Posterior vena cava (tissue), 2 donors: Measurements from ENCODE around the gene SLC66A2. TPM values are rescaled to one million over a fixed set of nuclear protein-coding genes. Genes with fewer than 3 reads are reported as not detected.
"Not testable (repeated sequence)": the region's sequence is repeated elsewhere in the genome, so short reads cannot be mapped to it uniquely, and the experiment has no call there.

ENCODE experiments used
- DNase-seq: peaks from one replicate; pipeline ENCODE4 v3.0.0-alpha.2; 2020; ENCODE audit warnings: low spot score
- intact Hi-C, 2 donors: fragments of 100-400 bp; cut with DNase I; formaldehyde crosslinking; loops; one replicate each; pipeline versions ENCODE4 v1.14.1 to v1.14.2; 2022 to 2023
- total RNA-seq, 2 donors: library from RNA; stranded (reverse); fragmentation: NEBNext Ultra II Directional; extraction: Animal tissue kit (Norgen Biotek cat#: 25700); gene quantifications; one replicate each; pipeline ENCODE4 v1.2.1, GENCODE V29; 2021
- donor health status: DM: yes; HTN: yes; CAD: no.
- donor health status: DM: yes; HTN: yes; CAD: no.

The SLC66A2 gene
- total RNA-seq, 2 donors from 2014 or later = 32.0 to 36.8 TPM

DNA sequence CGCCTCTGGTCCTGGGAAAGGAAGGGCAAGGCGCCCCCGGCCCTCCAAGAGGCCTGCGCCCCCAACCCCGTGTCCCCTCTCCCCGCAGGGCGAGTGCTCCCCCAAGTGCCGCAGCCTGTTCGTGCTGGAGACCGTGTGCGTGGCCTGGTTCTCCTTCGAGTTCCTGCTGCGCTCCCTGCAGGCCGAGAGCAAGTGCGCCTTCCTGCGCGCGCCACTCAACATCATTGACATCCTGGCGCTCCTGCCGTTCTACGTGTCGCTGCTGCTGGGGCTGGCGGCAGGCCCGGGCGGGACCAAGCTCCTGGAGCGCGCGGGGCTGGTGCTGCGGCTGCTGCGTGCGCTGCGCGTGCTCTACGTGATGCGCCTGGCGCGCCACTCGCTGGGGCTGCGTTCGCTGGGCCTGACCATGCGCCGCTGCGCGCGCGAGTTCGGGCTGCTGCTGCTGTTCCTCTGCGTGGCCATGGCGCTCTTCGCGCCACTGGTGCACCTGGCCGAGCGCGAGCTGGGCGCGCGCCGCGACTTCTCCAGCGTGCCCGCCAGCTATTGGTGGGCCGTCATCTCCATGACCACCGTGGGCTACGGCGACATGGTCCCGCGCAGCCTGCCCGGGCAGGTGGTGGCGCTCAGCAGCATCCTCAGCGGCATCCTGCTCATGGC is 52.4 kb downstream of the SLC66A2 start:
- intact Hi-C loops = no loop called here
- DNase-seq = no peak

DNA sequence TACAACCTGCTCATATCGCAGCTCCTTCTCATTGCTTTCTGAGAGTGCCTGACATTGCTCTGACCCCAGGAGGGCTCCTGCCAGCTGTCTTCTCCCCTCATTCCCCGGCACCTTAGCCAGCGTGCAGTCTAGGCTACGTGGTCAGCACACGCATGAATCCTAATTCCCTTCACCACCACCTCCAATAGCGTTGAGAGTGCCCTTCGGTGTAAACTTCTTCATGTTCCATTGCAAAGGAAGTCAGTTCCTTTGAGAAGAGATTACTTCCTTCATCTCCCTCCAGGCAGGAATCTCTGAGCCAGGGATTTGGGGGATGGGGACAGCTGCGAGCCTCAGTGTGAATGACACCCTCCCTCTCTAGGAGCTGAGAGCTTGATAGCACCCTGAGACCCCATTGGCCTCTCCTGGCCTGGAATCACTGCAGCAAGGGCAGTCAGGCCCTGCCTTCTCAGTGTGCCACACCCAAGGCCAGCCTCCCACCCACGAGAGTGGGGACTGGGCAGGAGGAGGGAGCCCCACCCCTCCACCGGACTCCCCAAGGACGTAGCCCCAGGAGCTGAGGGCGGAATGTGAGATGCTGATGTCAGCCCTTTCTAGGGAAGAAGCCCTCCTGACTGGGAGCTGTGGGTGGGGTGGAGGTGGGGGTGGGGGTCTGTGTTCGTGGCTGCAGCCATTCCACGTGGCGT is 53.4 kb downstream of the SLC66A2 start:
- no peak for DNase-seq
- intact Hi-C loops = no loop called here

DNA sequence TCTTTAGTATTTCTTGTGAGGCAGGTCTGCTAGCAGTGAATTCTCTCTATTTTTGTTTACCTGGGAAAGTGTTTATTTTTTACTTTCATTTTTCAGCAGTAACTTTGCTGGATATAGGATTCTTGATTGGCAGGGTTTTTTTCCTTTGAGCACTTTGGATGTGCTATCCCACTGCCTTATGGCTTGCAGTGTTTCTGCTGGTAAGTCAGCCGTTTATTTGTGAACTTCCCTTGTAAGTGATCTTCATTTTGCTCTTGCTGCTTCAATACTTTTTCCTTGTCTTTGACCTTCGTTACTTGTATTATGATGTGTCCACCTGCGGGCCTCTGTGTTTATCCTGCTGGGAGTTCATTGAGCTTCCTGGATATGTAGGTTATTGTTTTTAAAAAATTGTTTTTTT is 54.7 kb downstream of the SLC66A2 start:
- no peak for DNase-seq

DNA sequence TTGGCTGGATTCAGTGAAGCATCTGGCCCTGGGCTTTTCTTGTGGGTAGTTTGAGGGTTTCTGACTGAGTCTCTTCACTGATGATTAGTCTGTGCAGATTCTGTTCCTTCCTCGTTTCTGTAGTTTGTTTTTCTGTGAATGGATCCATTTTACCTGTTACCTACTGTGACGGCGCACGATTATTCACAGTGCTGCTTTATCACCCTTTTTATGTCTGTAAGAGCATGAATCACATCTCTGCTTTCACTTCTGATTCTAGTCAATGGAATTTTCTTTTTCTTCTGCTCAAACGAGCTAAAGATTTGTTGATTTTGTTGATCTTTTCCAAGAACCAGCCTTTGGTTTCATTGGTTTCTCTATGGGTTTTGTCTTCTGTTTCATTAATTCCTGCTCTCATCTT is 60.8 kb downstream of the SLC66A2 start:
- intact Hi-C loops = no loop called here
- DNase-seq = no peak

More for the DNA sequence above, 54.7 kb downstream of the SLC66A2 start:
- intact Hi-C loops = no loop called here

DNA sequence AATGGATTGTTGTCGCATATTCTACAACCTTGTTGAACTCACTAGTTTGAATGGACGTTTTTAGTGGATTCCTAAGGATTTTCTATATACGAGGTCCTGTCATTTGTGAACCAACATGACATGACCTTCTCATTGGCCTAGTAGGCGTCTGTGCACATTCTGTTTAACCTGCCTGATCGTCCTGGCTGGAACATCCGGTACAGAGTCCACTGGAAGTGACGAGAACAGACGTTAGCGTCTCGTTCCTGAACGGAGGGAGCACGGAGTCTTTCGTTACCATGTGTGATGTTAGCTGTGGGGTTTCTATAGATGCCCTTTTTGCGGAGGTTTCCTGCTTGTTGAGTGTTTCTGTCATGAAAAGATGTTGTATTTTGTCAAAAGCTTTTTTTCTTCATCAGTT is 61.9 kb downstream of the SLC66A2 start:
- intact Hi-C loops = no loop called here
- no peak for DNase-seq

DNA sequence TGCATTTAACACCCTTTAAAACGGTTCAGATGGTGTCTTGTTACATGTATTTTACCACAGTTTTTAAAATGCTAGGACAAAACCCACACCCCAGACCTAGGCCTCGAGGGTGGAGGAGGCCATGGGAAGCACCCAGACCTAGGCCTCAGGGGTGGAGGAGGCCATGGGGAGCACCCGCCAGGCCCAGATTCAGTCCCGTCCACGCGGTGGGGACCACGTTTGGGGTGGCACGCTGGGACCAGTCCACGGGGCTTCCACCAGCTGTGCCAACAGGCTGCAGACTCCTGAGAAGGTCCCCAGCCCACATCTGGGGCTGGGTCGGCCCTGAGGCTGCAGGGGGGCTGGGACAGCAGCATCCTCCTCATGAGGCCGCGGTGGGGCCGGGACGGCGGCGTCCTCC is 63.4 kb downstream of the SLC66A2 start:
- intact Hi-C loops = no loop called here
- peak; percentile 74 for DNase-seq

DNA sequence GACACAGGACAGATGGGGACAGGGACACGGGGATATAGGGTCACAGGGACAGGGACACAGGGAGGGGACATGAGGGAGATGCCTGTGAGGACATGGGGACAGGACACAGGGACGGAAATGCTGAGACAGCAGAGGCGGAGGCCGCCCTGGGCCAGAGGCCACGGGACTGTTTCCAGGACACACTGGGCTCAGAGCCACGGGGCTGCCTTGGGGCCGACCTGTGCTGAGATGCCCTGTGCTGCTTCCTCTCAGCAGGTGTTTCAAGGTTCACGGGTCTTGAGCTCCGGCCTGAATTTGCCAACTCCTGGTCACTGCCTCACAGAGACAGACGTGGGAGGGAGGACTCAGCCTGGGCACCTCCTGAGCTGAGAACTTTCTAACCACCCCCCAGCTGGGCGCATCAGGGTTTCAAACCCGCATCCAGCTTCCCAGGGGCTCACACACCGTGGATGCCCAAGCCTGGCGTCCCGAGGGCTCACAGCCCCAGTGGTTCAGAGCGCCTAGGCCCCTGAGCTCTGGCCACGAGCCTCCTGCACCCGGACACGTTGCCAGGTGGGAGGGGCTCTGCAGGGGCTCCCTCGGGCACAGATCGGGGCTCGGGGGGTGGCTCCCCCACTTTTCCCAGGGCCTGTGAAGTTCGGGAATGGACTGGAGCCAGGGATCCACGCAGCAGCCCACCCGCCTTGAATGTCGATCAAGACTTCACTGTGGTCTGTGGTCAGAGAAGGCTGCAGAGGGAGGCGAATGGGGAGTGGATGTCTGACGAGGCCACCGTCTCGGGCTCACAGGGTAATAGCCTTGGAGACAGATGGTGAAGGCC is 64.1 kb downstream of the SLC66A2 start:
- intact Hi-C loops = no loop called here
- DNase-seq = no peak

DNA sequence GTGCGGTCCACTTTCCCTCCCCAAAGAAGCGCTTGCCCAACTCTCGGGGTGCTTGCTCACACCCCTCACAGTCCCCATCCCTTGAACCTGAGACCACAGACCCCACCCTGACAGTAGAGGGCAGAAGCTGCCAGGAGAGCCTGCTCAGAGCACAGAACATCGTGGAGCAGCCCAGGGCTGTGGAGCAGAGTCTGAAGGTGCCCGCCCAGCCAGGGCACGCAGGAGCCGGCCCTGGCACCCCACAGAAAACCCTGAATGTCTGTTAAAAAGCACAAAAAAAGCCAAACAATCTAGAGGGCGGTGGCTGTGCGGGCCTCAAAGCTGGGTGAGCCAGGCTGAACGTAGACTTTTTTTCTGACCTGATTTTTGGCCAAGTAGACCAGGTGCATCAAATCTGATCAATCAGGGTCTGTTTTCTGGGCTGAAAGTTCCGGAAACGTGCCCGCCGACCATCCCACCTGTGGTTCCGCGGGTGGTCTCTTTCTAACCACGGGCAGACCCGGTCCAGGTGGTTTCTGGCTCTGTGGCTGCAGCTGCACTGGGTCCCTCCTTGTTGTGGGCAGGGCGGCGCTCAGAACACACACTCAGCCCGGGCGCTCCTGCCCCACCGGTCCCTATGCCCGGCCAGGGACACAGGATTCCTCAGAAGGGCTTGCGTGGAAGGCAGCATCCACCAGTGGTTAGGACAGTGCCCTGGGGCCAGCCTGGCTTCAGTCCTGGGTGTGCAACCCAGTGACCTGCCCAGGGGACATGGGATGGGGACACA is 66.3 kb downstream of the SLC66A2 start:
- intact Hi-C loops = no loop called here
- DNase-seq = no peak

DNA sequence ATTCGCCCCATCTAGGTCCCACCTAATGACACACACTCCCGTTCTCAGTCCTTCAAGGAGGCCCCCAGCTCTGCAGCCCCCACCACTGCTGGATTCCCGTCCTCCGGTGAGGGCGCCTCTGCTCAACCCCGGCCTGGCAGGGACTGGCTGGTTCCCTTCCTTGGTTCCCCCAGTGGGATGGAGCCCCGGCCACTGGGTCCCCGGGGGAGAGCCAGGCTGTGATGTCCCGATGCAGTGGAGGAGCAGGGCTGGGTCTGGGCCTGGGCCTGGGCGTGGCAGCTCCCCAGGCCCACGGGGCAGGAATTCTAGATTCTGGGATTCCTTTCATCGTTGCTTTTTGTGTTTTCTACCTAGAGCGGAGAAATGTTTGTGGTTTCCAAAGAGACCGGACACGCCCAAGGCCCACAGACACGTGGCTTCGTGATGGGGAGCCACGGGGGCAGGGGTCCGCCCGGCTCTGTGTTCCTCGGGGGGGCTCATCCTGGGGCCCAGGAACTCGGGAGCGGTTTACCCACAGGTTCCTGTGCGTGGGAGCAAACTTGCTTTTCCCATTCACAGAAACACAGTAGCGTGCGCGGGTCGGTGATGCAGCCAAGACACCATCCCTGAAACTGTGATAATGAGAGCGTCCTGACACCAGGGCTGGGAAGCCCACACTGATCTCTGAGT is 67.0 kb downstream of the SLC66A2 start:
- intact Hi-C loops = no loop called here
- DNase-seq = no peak

DNA sequence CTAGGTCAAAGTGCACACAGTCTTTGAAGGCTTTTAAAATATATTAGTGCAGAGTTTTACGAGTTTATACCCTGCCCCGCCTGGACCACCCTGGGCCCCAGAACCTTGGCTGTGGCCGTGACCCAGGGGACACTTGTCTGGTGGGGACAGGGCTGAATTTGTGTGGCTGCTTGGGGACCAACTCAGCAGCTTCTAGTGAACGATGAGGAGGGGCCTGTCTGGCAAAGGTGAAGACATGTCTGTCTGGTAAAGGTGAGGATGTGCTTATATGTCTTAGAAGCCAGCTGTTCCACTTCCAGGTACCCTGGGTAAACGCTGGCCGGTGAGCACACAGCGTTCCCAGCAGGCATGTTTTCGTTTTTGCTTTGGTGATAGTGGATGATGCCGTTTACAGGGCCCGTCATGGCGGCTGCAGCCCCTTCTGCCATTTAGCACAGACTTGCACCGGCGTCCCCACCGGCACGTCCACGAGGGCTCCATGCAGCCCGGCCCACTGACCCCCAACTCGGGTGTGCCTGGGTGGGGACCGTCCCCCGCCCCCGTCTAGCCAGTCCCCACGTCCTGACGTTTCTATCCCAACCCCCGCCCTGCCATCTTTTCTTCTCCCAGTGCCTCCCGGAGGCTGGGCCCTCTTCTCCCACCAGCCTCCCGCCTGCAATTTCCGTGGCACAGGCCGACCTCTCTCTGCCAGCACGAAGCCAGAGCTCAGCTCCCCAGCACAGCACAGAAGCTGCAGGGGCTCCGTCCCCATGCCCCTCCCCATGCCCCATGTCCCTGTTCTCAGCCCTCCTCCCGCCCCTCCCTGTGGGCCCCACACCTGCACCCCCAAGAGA is 67.8 kb downstream of the SLC66A2 start:
- intact Hi-C loops = no loop called here
- no peak for DNase-seq

DNA sequence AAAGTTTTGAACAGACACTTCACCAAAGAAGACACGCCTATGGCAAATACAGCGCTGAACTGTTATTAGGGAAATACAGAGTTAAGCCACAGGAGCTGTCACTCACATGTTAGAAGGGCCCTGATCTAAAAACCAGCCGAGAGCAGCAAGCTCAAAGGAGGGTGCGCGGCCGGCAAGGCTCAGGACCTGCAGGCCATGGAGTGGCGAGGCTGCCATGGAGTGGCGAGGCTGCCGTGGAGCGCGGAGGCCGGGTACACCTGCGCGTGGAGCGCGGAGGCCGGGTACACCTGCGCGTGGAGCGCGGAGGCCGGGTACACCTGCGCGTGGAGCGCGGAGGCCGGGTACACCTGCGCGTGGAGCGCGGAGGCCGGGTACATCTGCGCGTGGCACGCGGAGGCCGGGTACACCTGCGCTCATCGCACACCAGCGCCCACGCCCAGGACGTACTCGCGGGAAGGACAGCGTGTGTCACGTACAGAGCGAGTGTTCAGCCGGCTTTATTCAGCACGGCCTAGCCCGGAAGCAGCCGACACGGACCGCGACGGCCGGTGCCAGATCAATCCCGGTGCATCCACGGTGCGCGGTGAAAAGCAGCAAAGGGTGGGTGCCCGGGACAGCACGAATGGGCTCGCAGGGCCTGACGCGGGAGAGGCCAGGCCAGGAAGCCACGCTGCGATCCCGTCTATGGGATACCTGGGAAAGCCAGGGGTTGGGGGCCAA is 68.8 kb downstream of the SLC66A2 start:
- no peak for DNase-seq
- intact Hi-C loops = no loop called here

DNA sequence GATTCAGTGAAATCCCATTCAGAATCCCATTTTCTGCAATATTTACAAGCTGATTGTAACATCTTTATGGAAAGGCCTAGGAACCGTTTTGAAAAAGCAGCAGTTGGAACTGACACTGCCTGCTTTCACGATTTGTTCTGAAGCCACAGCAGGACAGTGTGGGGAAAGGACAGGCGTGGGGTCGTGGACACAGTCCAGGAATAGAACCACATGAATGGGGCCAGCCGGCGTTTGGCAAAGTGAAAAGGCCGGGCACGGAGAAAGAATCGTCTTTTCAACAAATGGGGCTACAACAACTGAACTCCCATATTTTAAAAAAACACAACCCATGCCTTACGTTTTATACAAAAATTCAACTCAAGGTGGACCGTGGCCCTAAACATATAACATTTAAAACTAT is 69.8 kb downstream of the SLC66A2 start:
- DNase-seq = no peak
- intact Hi-C loops = no loop called here

DNA sequence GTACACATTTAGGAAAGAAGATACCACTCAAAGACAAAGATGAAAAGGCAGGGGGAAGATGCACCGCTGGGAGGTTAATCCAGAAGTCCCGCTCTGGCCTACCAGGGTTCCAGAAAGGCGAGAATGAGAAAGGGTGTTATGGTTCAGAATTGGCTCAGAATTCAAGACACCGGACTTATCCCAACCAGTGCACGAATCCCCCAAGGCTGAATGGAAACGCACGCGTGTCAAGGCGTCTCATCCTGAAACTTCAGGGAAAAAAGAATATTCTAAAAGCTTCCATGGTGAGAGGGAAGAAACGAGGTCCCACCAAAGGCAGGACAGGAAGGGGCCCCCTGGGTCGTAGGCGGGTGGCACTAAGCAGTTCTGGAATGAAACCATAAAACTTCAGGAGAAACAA is 71.9 kb downstream of the SLC66A2 start:
- DNase-seq = no peak
- intact Hi-C loops = no loop called here

DNA sequence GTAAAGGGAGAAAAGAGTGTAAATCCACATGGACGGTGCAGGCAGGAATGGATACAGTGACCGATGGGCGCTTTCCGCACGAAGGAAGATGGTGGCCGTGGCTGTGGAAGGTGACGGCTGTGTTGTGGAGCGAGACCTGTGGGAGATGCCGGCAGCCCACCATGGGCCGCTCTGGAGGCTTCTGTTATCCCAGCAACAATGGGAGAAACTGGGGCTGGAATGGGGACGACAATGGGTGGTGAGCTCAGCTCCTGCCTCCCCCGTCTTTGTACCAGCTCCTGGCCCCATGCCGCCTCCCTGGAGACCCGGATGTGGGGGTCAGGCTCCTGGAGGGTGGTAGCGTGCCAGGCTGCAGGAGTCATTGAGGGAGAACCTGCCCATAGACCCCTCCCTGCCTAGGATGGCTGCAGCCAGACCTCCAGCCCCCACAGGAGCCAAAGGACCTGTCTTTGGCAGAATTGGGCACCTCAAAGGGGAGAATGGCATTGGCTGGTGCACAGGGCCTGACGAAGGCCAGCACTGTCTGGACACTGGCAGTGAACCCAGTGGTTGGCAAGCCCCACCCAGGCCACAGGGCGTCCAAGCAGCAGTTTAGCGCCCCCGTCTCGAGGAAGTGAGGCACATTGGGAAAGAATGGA is 72.6 kb downstream of the SLC66A2 start:
- no peak for DNase-seq
- intact Hi-C loops = no loop called here

DNA sequence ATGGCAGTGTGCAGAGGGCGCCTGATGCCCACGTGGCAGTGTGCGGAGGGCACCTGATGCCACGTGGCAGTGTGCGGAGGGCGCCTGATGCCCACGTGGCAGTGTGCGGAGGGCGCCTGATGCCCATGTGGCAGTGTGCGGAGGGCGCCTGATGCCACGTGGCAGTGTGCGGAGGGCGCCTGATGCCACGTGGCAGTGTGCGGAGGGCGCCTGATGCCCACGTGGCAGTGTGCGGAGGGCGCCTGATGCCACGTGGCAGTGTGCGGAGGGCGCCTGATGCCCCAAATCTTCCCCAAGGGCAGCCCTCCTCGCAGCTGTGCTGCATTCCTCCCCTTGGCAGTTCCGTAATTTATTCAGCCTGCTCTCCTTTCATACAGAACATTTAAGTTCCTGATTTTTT is 73.2 kb downstream of the SLC66A2 start:
- intact Hi-C loops, DNase-seq: not testable (repeated sequence)

DNA sequence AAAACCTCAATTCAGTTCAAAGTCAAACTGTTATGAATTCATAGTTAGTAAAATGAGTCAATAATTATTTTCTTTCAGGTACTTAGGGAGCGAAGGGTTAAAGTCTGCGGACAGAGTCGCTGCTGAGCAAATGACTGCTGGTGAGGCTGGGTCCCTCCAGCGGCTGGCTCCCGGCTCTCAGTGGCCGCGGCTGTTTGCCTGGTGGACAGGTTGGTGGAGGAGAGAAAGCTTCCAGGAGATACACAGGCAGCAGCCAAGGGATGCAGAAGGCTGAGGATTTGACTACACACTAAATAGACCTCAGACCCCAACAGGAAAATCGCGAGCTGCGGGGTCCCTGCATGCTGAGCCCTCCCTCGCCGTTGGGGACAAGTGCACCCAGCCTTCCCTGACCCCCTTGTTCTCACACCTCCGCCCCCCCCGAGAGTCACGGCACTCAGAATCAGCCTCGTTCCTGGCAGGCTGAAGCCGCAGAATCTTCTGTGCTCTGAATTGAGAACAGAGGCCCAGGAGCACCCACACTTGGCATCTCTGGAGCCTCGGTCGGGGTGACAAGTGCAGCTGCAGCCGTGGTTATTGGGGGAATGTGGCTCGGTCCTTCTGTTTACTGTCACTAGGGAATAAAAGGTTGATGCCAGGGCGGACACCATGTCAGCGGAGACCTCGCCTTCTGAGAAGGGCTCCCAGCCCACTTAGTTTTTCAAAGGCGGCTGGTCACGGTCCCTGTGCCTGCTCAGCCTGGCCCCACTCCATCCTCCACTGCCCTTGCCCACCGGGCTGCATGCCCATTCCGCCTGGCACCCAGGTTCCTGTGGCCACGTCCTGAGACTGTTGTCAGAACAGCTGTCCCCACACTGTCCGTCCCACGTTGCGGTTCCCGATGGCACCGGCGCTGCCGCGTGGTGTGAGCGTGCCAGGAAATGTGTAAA is 74.0 kb downstream of the SLC66A2 start:
- no peak for DNase-seq
- intact Hi-C loops = no loop called here
